Posterior vena cava (tissue), 2 donors: ENCODE data around the gene TMEM179B. TPM values are rescaled to one million over a fixed set of nuclear protein-coding genes. Genes with fewer than 3 reads are reported as not detected.
A peak's percentile ranks its signal among the peaks of the same experiment; 100 is the strongest.
"Not testable (repeated sequence)": the region's sequence is repeated elsewhere in the genome, so short reads cannot be mapped to it uniquely, and the experiment has no call there.

ENCODE experiments used
- DNase-seq: peaks from one replicate; pipeline ENCODE4 v3.0.0-alpha.2; 2020; ENCODE audit warnings: low spot score
- intact Hi-C, 2 donors: fragments of 100-400 bp; cut with DNase I; formaldehyde crosslinking; loops; one replicate each; pipeline versions ENCODE4 v1.14.1 to v1.14.2; 2022 to 2023
- microRNA-seq, 2 donors: library from miRNA; unstranded; fragments of <30 nt; microRNA quantifications; one replicate each; pipeline ENCODE4 v1.2.0, GENCODE V29; 2020 to 2021; ENCODE audit warnings: borderline microRNAs expressed in 2 of 2
- total RNA-seq, 2 donors: library from RNA; stranded (reverse); fragmentation: NEBNext Ultra II Directional; extraction: Animal tissue kit (Norgen Biotek cat#: 25700); gene quantifications; one replicate each; pipeline ENCODE4 v1.2.1, GENCODE V29; 2021
- donor health status: DM: yes; HTN: yes; CAD: no.
- donor health status: DM: yes; HTN: yes; CAD: no.

Gene TMEM179B
- total RNA-seq, 2 donors from 2014 or later: 23.7 to 33.0 TPM

GRCh38 chr11:62823677-62824076, 36.5 kb downstream of the TMEM179B start:
- intact Hi-C loops: no loop called here
- DNase-seq: peak; percentile 22

- intact Hi-C loops: not testable (repeated sequence)
- DNase-seq: peak; percentile 23
Measured at GRCh38 chr11:62828130-62828529, 40.9 kb downstream of the TMEM179B start.

GRCh38 chr11:62830904-62831519, 43.8 kb downstream of the TMEM179B start:
- intact Hi-C loops: loop anchor here in 1 of 2 donors (10.0 kb wide), 1 partner anchor 46 kb away; the partner anchor contains the start of gene TMEM179B
- no peak for DNase-seq

- DNase-seq: peak; percentile 100
- intact Hi-C loops: loop anchor here in 1 of 2 donors (10.0 kb wide), 1 partner anchor 47 kb away; the partner anchor contains the start of gene TMEM179B
Measured at GRCh38 chr11:62831520-62832335, 44.5 kb downstream of the TMEM179B start, which contains the start of gene STX5. TSS of gene STX5 (minus strand) at chr11:62832051. CDS start at chr11:62831243, 808 bp downstream.

GRCh38 chr11:62832336-62833234, 45.4 kb downstream of the TMEM179B start, which contains the start of gene TEX54:
TSS of gene TEX54 (minus strand) at chr11:62832841.
- intact Hi-C loops: loop anchor here in 1 of 2 donors (10.0 kb wide), 1 partner anchor 48 kb away; the partner anchor contains the start of gene TMEM179B
- peak; percentile 87 for DNase-seq

- no peak for DNase-seq
- intact Hi-C loops: loop anchor here in 1 of 2 donors (10.0 kb wide), 1 partner anchor 51 kb away; the partner anchor contains the start of gene TMEM179B
Measured at GRCh38 chr11:62835336-62835735, 48.1 kb downstream of the TMEM179B start.

GRCh38 chr11:62839050-62839945, 52.1 kb downstream of the TMEM179B start, which contains the start of gene WDR74:
TSS of gene WDR74 (minus strand) at chr11:62839590. CDS start at chr11:62839570, 20 bp downstream.
- DNase-seq: peak; percentile 98
- intact Hi-C loops: loop anchor here in 1 of 2 donors (10.0 kb wide), 1 partner anchor 54 kb away; the partner anchor contains the start of gene TMEM179B

Small RNAs within 50 kb of the gene (microRNA-seq; reads per million reads assigned to microRNA genes)
- gene MIR6514 (0.26 to 1.6 reads per million in 2 donors), gene MIR6748 (0 reads per million in 2 donors)

Other genes with a start within 250 kb of the TMEM179B start
- gene AHNAK, start 240.6 kb upstream of the TMEM179B start, total RNA-seq: 100 to 1,000 TPM; 938 to 955 TPM
- 100 to 1,000 TPM; 706 to 749 TPM for gene EEF1G, start 213.5 kb upstream of the TMEM179B start, total RNA-seq
- gene TUT1, start 195.9 kb upstream of the TMEM179B start, total RNA-seq: 10 to 100 TPM; 10.7 to 14.1 TPM
- 10 to 100 TPM; 56.5 to 67.2 TPM for gene MTA2, start 185.5 kb upstream of the TMEM179B start, total RNA-seq
- 10 to 100 TPM; 58.7 to 63.8 TPM for gene EML3, start 174.6 kb upstream of the TMEM179B start, total RNA-seq
- gene ROM1, start 174.1 kb upstream of the TMEM179B start, total RNA-seq: 1 to 10 TPM; 7.1 to 9.7 TPM
- 10 to 100 TPM; 23.7 to 26.6 TPM for gene B3GAT3, start 165.4 kb upstream of the TMEM179B start, total RNA-seq
- 100 to 1,000 TPM; 206 to 240 TPM for gene GANAB, start 140.8 kb upstream of the TMEM179B start, total RNA-seq
- gene INTS5, start 134.1 kb upstream of the TMEM179B start, total RNA-seq: 10 to 100 TPM; 10.6 to 10.9 TPM
- gene C11orf98, start 122.2 kb upstream of the TMEM179B start, total RNA-seq: 10 to 100 TPM; 27.4 to 35.9 TPM
- 10 to 100 TPM in 1 of 2 donors, 1 to 10 TPM in 1; 8.5 to 10.5 TPM for gene CSKMT, start 122.1 kb upstream of the TMEM179B start, total RNA-seq
- 1 to 10 TPM; 3.6 to 3.7 TPM for gene UQCC3, start 115.7 kb upstream of the TMEM179B start, total RNA-seq
- gene LBHD1, start 115.1 kb upstream of the TMEM179B start, total RNA-seq: 1 to 10 TPM; 3.7 to 5.1 TPM
- 10 to 100 TPM; 74.8 to 76.1 TPM for gene UBXN1, start 108.3 kb upstream of the TMEM179B start, total RNA-seq
- gene LRRN4CL, start 97.9 kb upstream of the TMEM179B start, total RNA-seq: 10 to 100 TPM; 13.9 to 14.8 TPM
- 10 to 100 TPM; 30.6 to 54.8 TPM for gene BSCL2, start 80.0 kb upstream of the TMEM179B start, total RNA-seq
- gene GNG3, start 79.7 kb upstream of the TMEM179B start, total RNA-seq: not detected
- gene HNRNPUL2, start 59.9 kb upstream of the TMEM179B start, total RNA-seq: 10 to 100 TPM; 45.5 to 45.9 TPM
- 10 to 100 TPM; 19.0 to 20.6 TPM for gene TTC9C, start 58.9 kb upstream of the TMEM179B start, total RNA-seq
- gene ZBTB3, start 33.2 kb upstream of the TMEM179B start, total RNA-seq: 10 to 100 TPM in 1 of 2 donors, 1 to 10 TPM in 1; 6.2 to 12.3 TPM
- gene POLR2G, start 25.8 kb upstream of the TMEM179B start, total RNA-seq: 10 to 100 TPM; 39.7 to 50.9 TPM
- gene TAF6L, start 16.0 kb upstream of the TMEM179B start, total RNA-seq: 10 to 100 TPM; 11.3 to 12.9 TPM
- 1 to 10 TPM; 8.9 to 10.0 TPM for gene TMEM223, start 4.6 kb downstream of the TMEM179B start, total RNA-seq
- gene NXF1, start 18.0 kb downstream of the TMEM179B start, total RNA-seq: 10 to 100 TPM; 53.0 to 58.1 TPM
- gene STX5, start 44.6 kb downstream of the TMEM179B start, total RNA-seq: 10 to 100 TPM; 32.8 to 34.0 TPM
- not detected for gene TEX54, start 45.4 kb downstream of the TMEM179B start, total RNA-seq
- 10 to 100 TPM; 38.5 to 45.6 TPM for gene WDR74, start 52.2 kb downstream of the TMEM179B start, total RNA-seq
- gene SLC3A2, start 93.5 kb downstream of the TMEM179B start, total RNA-seq: 100 to 1,000 TPM in 1 of 2 donors, 10 to 100 TPM in 1; 89.4 to 114 TPM
- gene CHRM1, start 134.0 kb downstream of the TMEM179B start, total RNA-seq: not detected
- gene SLC22A6, start 197.6 kb downstream of the TMEM179B start, total RNA-seq: not detected
- gene SLC22A8, start 228.4 kb downstream of the TMEM179B start, total RNA-seq: not detected